Hepatocyte (in vitro differentiated cells): ENCODE results near the gene DNAH6. TPM values are rescaled to one million over a fixed set of nuclear protein-coding genes. Genes with fewer than 3 reads are reported as not detected.

Source experiments
- DNase-seq: peaks from one replicate; pipeline ENCODE4 v3.0.0-alpha.2; 2016; ENCODE audit warnings: low spot score
- H2AFZ ChIP-seq: fragments of 200-600 bp; sonication (generic); 2 replicates; pipeline ENCODE4 v1.6.0; 2016; ENCODE audit warnings: antibody characterized with exemption, mild to moderate bottlenecking
- H3K27ac ChIP-seq: fragments of 200-600 bp; sonication (generic); 2 replicates; pipeline ENCODE4 v1.5.1; 2016; ENCODE audit warnings: mild to moderate bottlenecking
- H3K27me3 ChIP-seq: fragments of 200-600 bp; sonication (generic); 2 replicates; pipeline ENCODE4 v1.6.1; 2016
- H3K36me3 ChIP-seq: fragments of 200-600 bp; sonication (generic); replicated peaks from 2 replicates; pipeline ENCODE4 v1.5.1; 2016; ENCODE audit warnings: low read depth; ENCODE audit not compliant: insufficient read depth
- H3K4me1 ChIP-seq: fragments of 200-600 bp; sonication (generic); 2 replicates; pipeline ENCODE4 v1.5.1; 2016; ENCODE audit warnings: mild to moderate bottlenecking, moderate library complexity; ENCODE audit not compliant: insufficient read depth
- H3K4me2 ChIP-seq: fragments of 200-600 bp; sonication (generic); 2 replicates; pipeline ENCODE4 v1.6.0; 2016
- H3K4me3 ChIP-seq: fragments of 200-600 bp; sonication (generic); 2 replicates; pipeline ENCODE4 v1.5.1; 2016; ENCODE audit warnings: mild to moderate bottlenecking
- H3K79me2 ChIP-seq: fragments of 200-600 bp; sonication (generic); 2 replicates; pipeline ENCODE4 v1.6.0; 2017; ENCODE audit warnings: mild to moderate bottlenecking
- H3K9me2 ChIP-seq: fragments of 200-600 bp; sonication (generic); replicated peaks from 2 replicates; pipeline ENCODE4 v1.6.0; 2017; ENCODE audit warnings: mild to moderate bottlenecking; ENCODE audit not compliant: insufficient read depth
- H3K9me3 ChIP-seq: fragments of 200-600 bp; sonication (generic); 2 replicates; pipeline ENCODE4 v1.5.1; 2016; ENCODE audit warnings: low read depth, mild to moderate bottlenecking
- H4K20me1 ChIP-seq: fragments of 200-600 bp; sonication (generic); 2 replicates; pipeline ENCODE4 v1.6.0; 2016; ENCODE audit warnings: mild to moderate bottlenecking; ENCODE audit not compliant: insufficient read depth, poor library complexity, severe bottlenecking
- EZH2 ChIP-seq: fragments of 200-600 bp; sonication (generic); IDR thresholded peaks from 2 replicates; pipeline ENCODE4 v1.6.1; 2016; ENCODE audit warnings: antibody characterized with exemption, mild to moderate bottlenecking, borderline replicate concordance
- EZH2phosphoT487 ChIP-seq: fragments of 200-600 bp; sonication (generic); IDR thresholded peaks from one replicate; pipeline ENCODE4 v1.6.1; 2018; ENCODE audit warnings: antibody characterized with exemption, mild to moderate bottlenecking, low read depth, moderate library complexity; ENCODE audit not compliant: unreplicated experiment, severe bottlenecking
- WGBS: methylation state at CpG from one replicate; pipeline ENCODE4 v1.1.6; 2016; ENCODE audit warnings: low lambda C conversion rate; ENCODE audit errors: missing lambda C conversion rate; 5-methylcytosine and 5-hydroxymethylcytosine counted together
- polyA plus RNA-seq: library from polyadenylated mRNA; unstranded; fragments of >200 nt; fragmentation: Nextera tagmentation; extraction: Ambion mirVana; gene quantifications from 2 replicates; pipeline ENCODE4 v1.2.1, GENCODE V29; 2016
- total RNA-seq: library from RNA; depleted of rRNA; stranded (reverse); fragments of >200 nt; gene quantifications from 2 replicates; pipeline ENCODE4 v1.2.3, GENCODE V29; 2014
- TF ChIP-seq, protein P1 (sequence below): fragments of 200-600 bp; sonication (generic); IDR thresholded peaks from 2 replicates; pipeline ENCODE4 v1.5.1; 2016; ENCODE audit warnings: antibody characterized with exemption, mild to moderate bottlenecking; ENCODE audit not compliant: poor library complexity

DNAH6 gene
- total and polyA plus RNA-seq, 2 experiments from 2014 or later = 1.0 to 1.2 TPM

DNA sequence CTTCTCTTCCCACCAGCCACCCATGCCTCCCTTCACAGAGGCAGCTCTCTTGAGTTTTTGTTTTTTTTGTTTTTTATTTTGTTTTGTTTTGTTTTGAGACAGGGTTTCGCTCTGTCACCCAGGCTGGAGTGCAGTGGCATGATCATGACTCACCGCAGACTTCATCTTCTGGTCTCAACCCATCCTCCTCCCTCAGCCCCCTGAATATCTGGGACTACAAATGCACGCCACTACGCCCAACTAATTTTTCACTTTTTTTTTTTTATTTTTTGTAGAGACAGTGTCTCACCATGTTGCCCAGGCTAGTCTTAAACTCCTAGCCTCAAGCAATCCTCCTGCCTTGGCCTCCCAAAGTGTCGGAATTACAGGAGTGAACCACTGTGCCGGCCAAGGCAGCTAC is 203.1 kb downstream of the DNAH6 start:
- Histone ChIP-seq H3K79me2 (no peaks in the 10 kb centered on the region), H3K4me3 (no peak overlapping the region), H3K36me3 (no peaks in the 10 kb centered on the region), H2AFZ (no peak overlapping the region), H3K27ac (no peak overlapping the region), H3K27me3 (no peaks in the 10 kb centered on the region), H3K4me1 (no peaks in the 10 kb centered on the region), H3K9me3 (no peaks in the 10 kb centered on the region), H3K4me2 (no peak overlapping the region), H4K20me1 (no peaks in the 10 kb centered on the region), H3K9me2 (no peaks in the 10 kb centered on the region)
- DNase-seq = no peak
- WGBS = 94% methylated on average over 6 of the region's 6 CpGs
- TF ChIP-seq EZH2 (no peak), EZH2phosphoT487 (no peak)
- TF ChIP-seq, protein P1, sequence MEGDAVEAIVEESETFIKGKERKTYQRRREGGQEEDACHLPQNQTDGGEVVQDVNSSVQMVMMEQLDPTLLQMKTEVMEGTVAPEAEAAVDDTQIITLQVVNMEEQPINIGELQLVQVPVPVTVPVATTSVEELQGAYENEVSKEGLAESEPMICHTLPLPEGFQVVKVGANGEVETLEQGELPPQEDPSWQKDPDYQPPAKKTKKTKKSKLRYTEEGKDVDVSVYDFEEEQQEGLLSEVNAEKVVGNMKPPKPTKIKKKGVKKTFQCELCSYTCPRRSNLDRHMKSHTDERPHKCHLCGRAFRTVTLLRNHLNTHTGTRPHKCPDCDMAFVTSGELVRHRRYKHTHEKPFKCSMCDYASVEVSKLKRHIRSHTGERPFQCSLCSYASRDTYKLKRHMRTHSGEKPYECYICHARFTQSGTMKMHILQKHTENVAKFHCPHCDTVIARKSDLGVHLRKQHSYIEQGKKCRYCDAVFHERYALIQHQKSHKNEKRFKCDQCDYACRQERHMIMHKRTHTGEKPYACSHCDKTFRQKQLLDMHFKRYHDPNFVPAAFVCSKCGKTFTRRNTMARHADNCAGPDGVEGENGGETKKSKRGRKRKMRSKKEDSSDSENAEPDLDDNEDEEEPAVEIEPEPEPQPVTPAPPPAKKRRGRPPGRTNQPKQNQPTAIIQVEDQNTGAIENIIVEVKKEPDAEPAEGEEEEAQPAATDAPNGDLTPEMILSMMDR = no peak

DNA sequence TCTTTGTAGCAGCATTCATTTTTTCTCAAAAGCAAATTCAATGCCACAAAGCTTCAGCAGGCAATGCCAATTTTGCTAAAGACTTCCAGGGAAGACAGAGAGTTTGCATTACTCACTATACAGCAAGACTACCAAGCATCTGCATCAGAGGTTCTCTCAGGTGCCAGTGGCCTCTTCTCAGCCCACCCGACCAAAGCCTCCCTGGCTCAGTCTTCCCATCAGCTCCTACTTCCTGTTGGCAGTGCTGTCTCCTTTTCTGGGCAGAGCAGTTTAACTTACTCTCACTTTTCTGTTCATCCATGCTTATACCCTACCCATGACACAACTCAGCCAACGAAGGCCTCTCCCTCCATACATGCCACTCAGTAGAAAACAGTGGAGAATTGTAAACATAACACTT is 207.5 kb downstream of the DNAH6 start:
- H3K9me2 ChIP-seq = no peaks in the 10 kb centered on the region
- no peaks in the 10 kb centered on the region for H3K9me3 ChIP-seq
- H2AFZ ChIP-seq = no peak overlapping the region
- H3K27me3 ChIP-seq = no peaks in the 10 kb centered on the region
- no peak for DNase-seq
- H3K79me2 ChIP-seq = no peaks in the 10 kb centered on the region
- H4K20me1 ChIP-seq = no peaks in the 10 kb centered on the region
- H3K4me1 ChIP-seq = no peaks in the 10 kb centered on the region
- WGBS = 86% methylated on average over 2 of the region's 2 CpGs
- H3K27ac ChIP-seq = no peak overlapping the region
- TF ChIP-seq EZH2phosphoT487 = no peak
- TF ChIP-seq EZH2 = no peak
- TF ChIP-seq, protein P1 = no peak
- no peaks in the 10 kb centered on the region for H3K36me3 ChIP-seq
- H3K4me2 ChIP-seq = no peak overlapping the region
- no peak overlapping the region for H3K4me3 ChIP-seq

DNA sequence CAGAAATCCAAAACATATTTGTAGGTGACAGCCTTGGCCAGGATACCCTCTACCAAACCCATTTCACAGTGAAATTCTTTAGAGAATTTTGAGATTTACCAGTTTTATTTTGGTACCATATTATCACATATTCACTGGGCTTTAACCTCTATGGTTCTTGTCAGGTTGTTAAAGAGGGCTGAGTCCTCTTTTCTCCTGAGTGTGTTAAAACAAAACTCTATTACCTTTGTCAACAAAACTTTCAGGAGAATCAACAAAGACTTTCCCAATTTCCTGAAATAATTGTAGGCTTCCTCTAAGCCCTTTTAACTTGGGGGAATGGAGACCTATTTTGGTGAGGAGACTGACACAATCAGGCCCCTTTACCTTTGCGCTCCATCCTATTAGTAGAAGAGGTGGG is 209.4 kb downstream of the DNAH6 start:
- 100% methylated on average over 1 of the region's 1 CpG for WGBS
- Histone ChIP-seq H3K27ac (no peak overlapping the region), H3K4me1 (no peaks in the 10 kb centered on the region), H3K4me3 (no peak overlapping the region), H3K79me2 (no peaks in the 10 kb centered on the region), H4K20me1 (no peaks in the 10 kb centered on the region), H3K36me3 (no peaks in the 10 kb centered on the region), H3K27me3 (no peaks in the 10 kb centered on the region), H3K9me3 (no peaks in the 10 kb centered on the region), H3K4me2 (no peak overlapping the region), H2AFZ (no peak overlapping the region), H3K9me2 (no peaks in the 10 kb centered on the region)
- TF ChIP-seq EZH2phosphoT487 = no peak
- TF ChIP-seq, protein P1 = no peak
- DNase-seq = no peak

DNA sequence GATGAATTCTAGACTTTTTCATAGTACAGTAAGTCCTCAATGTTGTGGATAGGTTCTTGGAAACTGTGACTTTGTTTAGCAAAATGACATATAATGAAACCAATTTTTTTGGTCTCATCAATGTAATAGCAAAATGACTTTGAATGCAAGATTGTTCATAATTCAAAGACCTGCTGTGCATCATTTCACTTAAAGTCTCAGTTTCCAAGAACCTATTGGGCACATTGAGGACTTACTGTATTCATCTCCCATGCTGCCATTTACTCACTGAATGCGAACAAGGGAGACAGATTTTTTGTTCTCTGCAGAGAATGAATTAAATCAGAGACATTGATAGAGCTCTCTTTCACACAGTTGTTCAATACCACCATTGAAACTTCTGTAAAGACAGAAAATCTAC is 211.0 kb downstream of the DNAH6 start:
- no peaks in the 10 kb centered on the region for H3K9me2 ChIP-seq
- H3K4me2 ChIP-seq = no peak overlapping the region
- H3K79me2 ChIP-seq = no peaks in the 10 kb centered on the region
- no peaks in the 10 kb centered on the region for H3K27me3 ChIP-seq
- H4K20me1 ChIP-seq = no peaks in the 10 kb centered on the region
- H3K4me1 ChIP-seq = no peaks in the 10 kb centered on the region
- 93% methylated on average over 1 of the region's 1 CpG for WGBS
- H3K27ac ChIP-seq = no peak overlapping the region
- no peaks in the 10 kb centered on the region for H3K9me3 ChIP-seq
- H3K36me3 ChIP-seq = no peaks in the 10 kb centered on the region
- no peak for DNase-seq
- no peak overlapping the region for H3K4me3 ChIP-seq
- no peak for TF ChIP-seq EZH2phosphoT487
- TF ChIP-seq EZH2 = no peak
- TF ChIP-seq, protein P1 = no peak
- no peak overlapping the region for H2AFZ ChIP-seq
